Erythroblast (primary cell): ENCODE measurements around the gene ZNHIT2.
"Not testable (repeated sequence)": the region's sequence is repeated elsewhere in the genome, so short reads cannot be mapped to it uniquely, and the experiment has no call there.

ENCODE experiments used
- DNase-seq, 2 experiments: peaks; one replicate each; lab custom pipeline; 2025; lab: John Stamatoyannopoulos, UW
- GATA1 ChIP-seq: IDR thresholded peaks from 2 replicates; pipeline ENCODE4 v1.6.1; 2011; ENCODE audit warnings: low read depth, mild to moderate bottlenecking, control low read depth, low read length, moderate library complexity
- POLR2A ChIP-seq: IDR thresholded peaks from 2 replicates; pipeline ENCODE4 v1.6.1; 2011; ENCODE audit warnings: mild to moderate bottlenecking, low read length

The ZNHIT2 gene

GRCh38 chr11:65130631-65131416, 13.3 kb upstream of the ZNHIT2 start:
- TF ChIP-seq GATA1, result no peak
- no peak for TF ChIP-seq POLR2A
- DNase-seq, result no peak

- no peak for DNase-seq
- TF ChIP-seq POLR2A, result no peak
- TF ChIP-seq GATA1, result no peak
These were observed 12.3 kb upstream of the ZNHIT2 start for GRCh38 chr11:65129649-65130441.

GRCh38 chr11:65128182-65129145, 11.0 kb upstream of the ZNHIT2 start:
- DNase-seq, result no peak
- TF ChIP-seq POLR2A (peak; percentile 39), GATA1 (no peak)

GRCh38 chr11:65127473-65128181, 10.1 kb upstream of the ZNHIT2 start:
- TF ChIP-seq POLR2A (no peak), GATA1 (no peak)
- DNase-seq, result no peak

- DNase-seq, result no peak
- peak; percentile 35 for TF ChIP-seq POLR2A
- TF ChIP-seq GATA1, result no peak
These were observed 9.2 kb upstream of the ZNHIT2 start for GRCh38 chr11:65126624-65127274.

GRCh38 chr11:65125197-65126056, 7.9 kb upstream of the ZNHIT2 start:
- no peak for DNase-seq
- TF ChIP-seq POLR2A, result no peak
- TF ChIP-seq GATA1, result no peak

GRCh38 chr11:65124480-65125196, 7.1 kb upstream of the ZNHIT2 start:
- no peak for DNase-seq
- TF ChIP-seq GATA1 (no peak), POLR2A (no peak)

GRCh38 chr11:65121865-65122696, 4.6 kb upstream of the ZNHIT2 start, which contains the start of the genes FAU and MRPL49:
Gene FAU (minus strand): TSS chr11:65122134. CDS start chr11:65121813, 321 bp downstream.
Gene MRPL49 (plus strand): TSS chr11:65122321. CDS start chr11:65122347, 26 bp downstream.
- TF ChIP-seq GATA1 (no peak), POLR2A (peak; percentile 99)
- peak; percentile 99 for DNase-seq

GRCh38 chr11:65121447-65121864, 4.0 kb upstream of the ZNHIT2 start:
- DNase-seq, result peak; percentile 84 to 88
- no peak for TF ChIP-seq POLR2A
- no peak for TF ChIP-seq GATA1

- TF ChIP-seq POLR2A (no peak), GATA1 (no peak)
- no peak for DNase-seq
These were observed 3.3 kb upstream of the ZNHIT2 start for GRCh38 chr11:65120831-65121230.

- no peak for DNase-seq
- TF ChIP-seq GATA1, result no peak
- no peak for TF ChIP-seq POLR2A
These were observed 2.1 kb upstream of the ZNHIT2 start for GRCh38 chr11:65119670-65119995.

- DNase-seq, result not testable (repeated sequence)
These were observed 1.6 kb upstream of the ZNHIT2 start for GRCh38 chr11:65118891-65119669.
